HepG2 (cell line): ENCODE results near the gene COL10A1. TPM values are rescaled to one million over a fixed set of nuclear protein-coding genes. Genes with fewer than 3 reads are reported as not detected.

ENCODE experiments used
- ASH2L ChIP-seq: fragments of 300-600, 200-600 bp; sonication (generic); IDR thresholded peaks from 2 replicates; pipeline ENCODE4 v1.7.0; 2017; ENCODE audit warnings: low read depth, mild to moderate bottlenecking, moderate library complexity, mixed read lengths, low read length; ENCODE audit not compliant: insufficient read length
- IKZF1 ChIP-seq: fragments of 450-650 bp; IDR thresholded peaks from 2 replicates; pipeline ENCODE4 v1.7.1; 2016
- KLF13 ChIP-seq: sonication (generic); formaldehyde crosslinking; IDR thresholded peaks from 2 replicates; pipeline ENCODE4 v1.4.0; 2020; ENCODE audit warnings: mild to moderate bottlenecking, missing genetic modification reagents
- MAFF ChIP-seq: IDR thresholded peaks from 2 replicates; pipeline ENCODE4 v1.6.1; 2011; ENCODE audit warnings: low read depth, low read length, improper control_type of control experiment
- NCOA1 ChIP-seq: sonication (generic); formaldehyde crosslinking; IDR thresholded peaks from 2 replicates; pipeline ENCODE4 v1.9.0; 2021; ENCODE audit warnings: missing genetic modification reagents
- PCBP2 ChIP-seq: fragments of 200-400 bp; formaldehyde crosslinking; optimal IDR thresholded peaks from 2 replicates; pipeline ENCODE3; 2018; ENCODE audit warnings: low read length, low read depth; ENCODE audit not compliant: poor library complexity, severe bottlenecking
- SIX4 ChIP-seq: sonication (generic); formaldehyde crosslinking; IDR thresholded peaks from 2 replicates; pipeline ENCODE4 v1.4.0; 2020; ENCODE audit warnings: missing genetic modification reagents
- SRF ChIP-seq: IDR thresholded peaks from 2 replicates; pipeline ENCODE4 v1.6.1; 2011; ENCODE audit warnings: mild to moderate bottlenecking, low read depth, low read length, moderate library complexity
- TBX2 ChIP-seq: sonication (generic); formaldehyde crosslinking; IDR thresholded peaks from 2 replicates; pipeline ENCODE4 v1.5.0; 2020; ENCODE audit warnings: missing genetic modification reagents, mild to moderate bottlenecking, borderline replicate concordance
- TSC22D2 ChIP-seq: sonication (generic); formaldehyde crosslinking; IDR thresholded peaks from 2 replicates; pipeline ENCODE4 v1.5.1; 2020; ENCODE audit warnings: missing genetic modification reagents, mild to moderate bottlenecking, borderline replicate concordance
- YEATS2 ChIP-seq: sonication (generic); formaldehyde crosslinking; IDR thresholded peaks from 2 replicates; pipeline ENCODE4 v1.4.0; 2020; ENCODE audit warnings: missing genetic modification reagents, borderline replicate concordance
- ZNF781 ChIP-seq: sonication (generic); formaldehyde crosslinking; IDR thresholded peaks from 2 replicates; pipeline ENCODE4 v1.5.1; 2020; ENCODE audit warnings: borderline replicate concordance, mild to moderate bottlenecking, missing genetic modification reagents; ENCODE audit errors: not compliant biosample characterization
- polyA plus RNA-seq, 8 experiments: library from polyadenylated mRNA; depleted of rRNA in 3 of 8; stranded (reverse) in 7 of 8; unstranded in 1 of 8; fragments of >200 nt; fragmentation: Illumina TruSeq in 4 of 8; extraction: Trizol in 4 of 8; gene quantifications; 2 replicates each; pipeline versions ENCODE4 v1.2.1 to v1.2.3, GENCODE V29; 2011 to 2016; ENCODE audit warnings: low read depth in 4 of 8, missing spikeins in 1 of 8, mixed read lengths in 1 of 8; ENCODE audit not compliant: insufficient read depth in 1 of 8
- total RNA-seq, 5 experiments: library from RNA; depleted of rRNA; stranded (reverse); fragments of >200 nt; fragmentation: Illumina TruSeq; extraction: Trizol; gene quantifications; 2 replicates each; pipeline ENCODE4 v1.2.3, GENCODE V29; 2016; ENCODE audit warnings: low read depth in 1 of 5
- TF ChIP-seq, protein P1 (sequence below): sonication (generic); formaldehyde crosslinking; IDR thresholded peaks from 2 replicates; pipeline ENCODE4 v1.4.0; 2020; ENCODE audit warnings: mild to moderate bottlenecking, missing genetic modification reagents
- TF ChIP-seq, protein P2 (sequence below): sonication (generic); formaldehyde crosslinking; IDR thresholded peaks from 2 replicates; pipeline ENCODE4 v1.5.0; 2020; ENCODE audit warnings: missing genetic modification reagents
- TF ChIP-seq, protein P3 (sequence below): IDR thresholded peaks from 2 replicates; pipeline ENCODE4 v1.6.1; 2018; ENCODE audit warnings: missing genetic modification reagents, mild to moderate bottlenecking, missing compliant biosample characterization
- TF ChIP-seq, protein P4 (sequence below): IDR thresholded peaks from 2 replicates; pipeline ENCODE4 v1.6.1; 2016; ENCODE audit warnings: low read depth

The COL10A1 gene
- total and polyA plus RNA-seq, 2 of the 13 experiments (the other 11 are each of a cell fraction or from before 2014, with no cell fraction given), result 0.07 TPM; not detected in 1

DNA sequence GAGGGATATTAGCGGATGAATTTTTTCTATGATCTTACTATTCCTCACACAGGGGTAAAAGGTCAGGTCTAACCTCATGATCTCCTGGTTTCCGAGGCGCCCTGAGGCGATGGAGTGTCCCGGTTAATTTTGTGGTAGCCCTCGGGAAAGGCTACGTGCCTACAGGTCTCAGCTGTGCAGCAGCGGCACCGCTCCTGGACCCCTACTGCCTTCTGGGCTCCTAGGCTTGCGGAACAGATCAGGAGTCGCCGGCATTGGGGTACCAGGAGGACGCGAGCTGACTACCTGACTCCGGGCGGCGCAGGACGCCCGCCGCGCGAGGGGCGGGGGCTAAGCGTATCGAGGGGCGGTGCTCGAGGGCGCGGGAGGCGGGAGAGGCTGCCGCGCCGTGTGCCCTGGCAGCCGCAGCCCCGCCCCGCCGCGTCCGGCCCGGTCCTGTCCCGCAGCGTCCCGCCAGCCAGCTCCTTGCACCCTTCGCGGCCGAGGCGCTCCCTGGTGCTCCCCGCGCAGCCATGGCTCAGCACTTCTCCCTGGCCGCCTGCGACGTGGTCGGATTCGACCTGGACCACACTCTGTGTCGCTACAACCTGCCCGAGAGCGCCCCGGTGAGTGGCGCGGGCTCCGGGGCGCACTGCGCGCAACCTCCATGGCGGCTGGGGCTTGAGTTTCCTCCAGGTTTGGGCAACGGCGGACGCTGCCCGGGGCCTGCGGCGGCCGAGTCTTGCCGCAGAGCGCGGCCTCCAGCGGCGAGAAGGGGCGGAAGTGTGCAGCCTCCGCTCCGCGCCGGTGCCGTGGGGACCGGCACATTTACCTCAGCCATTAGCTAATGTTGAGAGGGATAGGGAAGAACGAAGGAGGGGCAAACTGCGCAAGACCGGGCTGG lies 25.3 kb downstream of the COL10A1 start, which contains the start of gene NT5DC1 (continued):
- TF ChIP-seq, protein P1, sequence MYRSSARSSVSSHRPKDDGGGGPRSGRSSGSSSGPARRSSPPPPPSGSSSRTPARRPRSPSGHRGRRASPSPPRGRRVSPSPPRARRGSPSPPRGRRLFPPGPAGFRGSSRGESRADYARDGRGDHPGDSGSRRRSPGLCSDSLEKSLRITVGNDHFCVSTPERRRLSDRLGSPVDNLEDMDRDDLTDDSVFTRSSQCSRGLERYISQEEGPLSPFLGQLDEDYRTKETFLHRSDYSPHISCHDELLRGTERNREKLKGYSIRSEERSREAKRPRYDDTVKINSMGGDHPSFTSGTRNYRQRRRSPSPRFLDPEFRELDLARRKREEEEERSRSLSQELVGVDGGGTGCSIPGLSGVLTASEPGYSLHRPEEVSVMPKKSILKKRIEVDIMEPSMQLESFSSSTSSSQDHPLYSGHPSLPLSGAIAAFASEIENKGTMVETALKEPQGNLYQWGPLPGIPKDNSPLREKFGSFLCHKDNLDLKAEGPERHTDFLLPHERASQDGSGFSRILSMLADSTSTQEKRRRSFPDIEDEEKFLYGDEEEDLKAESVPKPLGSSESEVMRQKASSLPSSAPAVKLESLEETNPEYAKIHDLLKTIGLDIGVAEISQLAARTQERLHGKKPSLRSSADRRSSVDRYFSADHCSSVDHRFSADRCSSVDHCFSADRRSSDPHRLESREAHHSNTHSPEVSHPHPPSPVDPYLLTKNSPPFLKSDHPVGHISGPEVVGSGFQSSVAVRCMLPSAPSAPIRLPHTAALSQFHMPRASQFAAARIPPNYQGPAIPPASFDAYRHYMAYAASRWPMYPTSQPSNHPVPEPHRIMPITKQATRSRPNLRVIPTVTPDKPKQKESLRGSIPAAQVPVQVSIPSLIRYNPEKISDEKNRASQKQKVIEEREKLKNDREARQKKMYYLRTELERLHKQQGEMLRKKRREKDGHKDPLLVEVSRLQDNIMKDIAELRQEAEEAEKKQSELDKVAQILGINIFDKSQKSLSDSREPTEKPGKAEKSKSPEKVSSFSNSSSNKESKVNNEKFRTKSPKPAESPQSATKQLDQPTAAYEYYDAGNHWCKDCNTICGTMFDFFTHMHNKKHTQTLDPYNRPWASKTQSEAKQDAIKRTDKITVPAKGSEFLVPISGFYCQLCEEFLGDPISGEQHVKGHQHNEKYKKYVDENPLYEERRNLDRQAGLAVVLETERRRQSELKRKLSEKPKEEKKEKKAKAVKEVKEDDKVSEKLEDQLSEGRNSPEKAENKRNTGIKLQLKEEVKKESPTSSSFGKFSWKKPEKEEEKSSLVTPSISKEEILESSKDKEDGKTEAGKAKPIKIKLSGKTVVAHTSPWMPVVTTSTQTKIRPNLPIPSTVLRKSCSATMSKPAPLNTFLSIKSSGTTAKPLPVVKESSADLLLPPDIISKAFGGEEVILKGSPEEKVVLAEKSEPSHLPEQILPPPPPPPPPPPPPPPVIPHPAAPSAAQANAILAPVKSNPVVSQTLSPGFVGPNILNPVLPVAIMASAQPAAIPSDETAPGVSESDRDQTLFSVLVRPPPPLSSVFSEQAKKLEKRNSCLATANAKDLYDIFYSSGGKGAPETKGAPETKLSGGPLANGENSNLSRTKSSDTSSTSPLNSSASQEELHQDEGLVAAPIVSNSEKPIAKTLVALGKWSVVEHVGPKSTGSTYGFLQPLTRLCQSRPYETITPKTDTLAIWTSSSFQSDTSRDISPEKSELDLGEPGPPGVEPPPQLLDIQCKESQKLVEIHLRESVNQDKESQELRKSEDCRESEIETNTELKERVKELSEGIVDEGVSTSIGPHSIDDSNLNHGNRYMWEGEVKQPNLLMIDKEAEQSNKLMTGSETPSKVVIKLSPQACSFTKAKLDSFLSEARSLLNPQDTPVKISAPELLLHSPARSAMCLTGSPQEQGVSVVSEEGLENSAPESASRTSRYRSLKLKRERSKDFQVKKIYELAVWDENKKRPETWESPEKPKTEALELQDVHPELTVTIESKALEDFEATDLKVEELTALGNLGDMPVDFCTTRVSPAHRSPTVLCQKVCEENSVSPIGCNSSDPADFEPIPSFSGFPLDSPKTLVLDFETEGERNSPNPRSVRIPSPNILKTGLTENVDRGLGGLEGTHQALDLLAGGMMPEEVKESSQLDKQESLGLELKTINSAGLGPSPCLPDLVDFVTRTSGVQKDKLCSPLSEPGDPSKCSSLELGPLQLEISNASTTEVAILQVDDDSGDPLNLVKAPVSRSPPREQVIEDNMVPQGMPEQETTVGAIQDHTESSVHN, result peak; percentile 91; the same call in 1 of the 2 replicates
- no peak for TF ChIP-seq PCBP2
- TF ChIP-seq ZNF781 (CRISPR knock-in tag), result no peak
- 0 out of 2 replicates have a peak, but pooled peaks have one; percentile 50 for TF ChIP-seq SRF
- peak; percentile 51; the same call in 1 of the 2 replicates for TF ChIP-seq TSC22D2
- TF ChIP-seq, protein P2, sequence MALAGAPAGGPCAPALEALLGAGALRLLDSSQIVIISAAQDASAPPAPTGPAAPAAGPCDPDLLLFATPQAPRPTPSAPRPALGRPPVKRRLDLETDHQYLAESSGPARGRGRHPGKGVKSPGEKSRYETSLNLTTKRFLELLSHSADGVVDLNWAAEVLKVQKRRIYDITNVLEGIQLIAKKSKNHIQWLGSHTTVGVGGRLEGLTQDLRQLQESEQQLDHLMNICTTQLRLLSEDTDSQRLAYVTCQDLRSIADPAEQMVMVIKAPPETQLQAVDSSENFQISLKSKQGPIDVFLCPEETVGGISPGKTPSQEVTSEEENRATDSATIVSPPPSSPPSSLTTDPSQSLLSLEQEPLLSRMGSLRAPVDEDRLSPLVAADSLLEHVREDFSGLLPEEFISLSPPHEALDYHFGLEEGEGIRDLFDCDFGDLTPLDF, result peak; percentile 89
- peak; percentile 97 for TF ChIP-seq NCOA1 (CRISPR knock-in tag)
- no peak for TF ChIP-seq KLF13 (CRISPR knock-in tag)
- peak; percentile 27; the same call in 1 of the 2 replicates for TF ChIP-seq SIX4 (CRISPR knock-in tag)
- TF ChIP-seq MAFF, result no peak
- TF ChIP-seq ASH2L, result peak; percentile 96
- peak; percentile 94 for TF ChIP-seq TBX2 (CRISPR knock-in tag)
- TF ChIP-seq, protein P3, sequence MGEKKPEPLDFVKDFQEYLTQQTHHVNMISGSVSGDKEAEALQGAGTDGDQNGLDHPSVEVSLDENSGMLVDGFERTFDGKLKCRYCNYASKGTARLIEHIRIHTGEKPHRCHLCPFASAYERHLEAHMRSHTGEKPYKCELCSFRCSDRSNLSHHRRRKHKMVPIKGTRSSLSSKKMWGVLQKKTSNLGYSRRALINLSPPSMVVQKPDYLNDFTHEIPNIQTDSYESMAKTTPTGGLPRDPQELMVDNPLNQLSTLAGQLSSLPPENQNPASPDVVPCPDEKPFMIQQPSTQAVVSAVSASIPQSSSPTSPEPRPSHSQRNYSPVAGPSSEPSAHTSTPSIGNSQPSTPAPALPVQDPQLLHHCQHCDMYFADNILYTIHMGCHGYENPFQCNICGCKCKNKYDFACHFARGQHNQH (CRISPR knock-in tag), result peak; percentile 83; the same call in 1 of the 2 replicates
- no peak for TF ChIP-seq IKZF1
- peak; percentile 87 for TF ChIP-seq YEATS2
- TF ChIP-seq, protein P4, sequence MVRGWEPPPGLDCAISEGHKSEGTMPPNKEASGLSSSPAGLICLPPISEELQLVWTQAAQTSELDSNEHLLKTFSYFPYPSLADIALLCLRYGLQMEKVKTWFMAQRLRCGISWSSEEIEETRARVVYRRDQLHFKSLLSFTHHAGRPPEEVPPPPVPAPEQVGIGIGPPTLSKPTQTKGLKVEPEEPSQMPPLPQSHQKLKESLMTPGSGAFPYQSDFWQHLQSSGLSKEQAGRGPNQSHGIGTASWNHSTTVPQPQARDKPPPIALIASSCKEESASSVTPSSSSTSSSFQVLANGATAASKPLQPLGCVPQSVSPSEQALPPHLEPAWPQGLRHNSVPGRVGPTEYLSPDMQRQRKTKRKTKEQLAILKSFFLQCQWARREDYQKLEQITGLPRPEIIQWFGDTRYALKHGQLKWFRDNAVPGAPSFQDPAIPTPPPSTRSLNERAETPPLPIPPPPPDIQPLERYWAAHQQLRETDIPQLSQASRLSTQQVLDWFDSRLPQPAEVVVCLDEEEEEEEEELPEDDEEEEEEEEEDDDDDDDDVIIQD (CRISPR knock-in tag), result peak; percentile 19; the same call in 1 of the 2 replicates
